Mammary epithelial cell (primary cell): Measurements from ENCODE around the gene RAB11A.

ENCODE experiments used
- EZH2 ChIP-seq: IDR thresholded peaks from 2 replicates; pipeline ENCODE4 v1.6.1; 2012; ENCODE audit warnings: low read length, inconsistent platforms, borderline replicate concordance
- TF ChIP-seq, protein P1 (sequence below), 2 donors: IDR thresholded peaks in 1 of 2; conservative IDR thresholded peaks in 1 of 2; 2 replicates each; pipeline ENCODE4 v1.5.1; 2011 to 2012; ENCODE audit warnings: inconsistent platforms in 2 of 2, low read length in 2 of 2, mild to moderate bottlenecking in 2 of 2, control low read depth in 1 of 2, low read depth in 1 of 2; ENCODE audit not compliant: insufficient read depth in 1 of 2; ENCODE audit errors: extremely low read depth in 1 of 2

DNA sequence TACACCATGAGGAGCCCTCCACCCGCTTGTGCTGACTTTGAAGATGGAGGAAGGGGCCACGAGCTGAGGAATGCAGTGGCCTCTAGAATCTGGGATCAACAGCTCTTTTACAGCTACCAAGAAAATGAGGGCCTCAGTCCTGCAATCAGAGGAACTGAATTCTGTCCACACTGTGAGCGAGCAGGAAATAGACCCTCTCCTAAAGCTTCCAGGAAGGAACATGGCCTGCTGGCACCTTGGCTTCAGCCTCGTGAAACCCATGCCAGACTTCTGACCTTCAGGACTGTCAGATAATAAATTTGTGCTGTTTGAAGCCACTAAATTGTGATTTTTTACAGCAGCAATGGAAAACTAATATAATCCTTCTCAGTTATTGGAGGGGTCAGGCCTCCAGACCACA, 61.9 kb downstream of the RAB11A start:
- TF ChIP-seq, protein P1, sequence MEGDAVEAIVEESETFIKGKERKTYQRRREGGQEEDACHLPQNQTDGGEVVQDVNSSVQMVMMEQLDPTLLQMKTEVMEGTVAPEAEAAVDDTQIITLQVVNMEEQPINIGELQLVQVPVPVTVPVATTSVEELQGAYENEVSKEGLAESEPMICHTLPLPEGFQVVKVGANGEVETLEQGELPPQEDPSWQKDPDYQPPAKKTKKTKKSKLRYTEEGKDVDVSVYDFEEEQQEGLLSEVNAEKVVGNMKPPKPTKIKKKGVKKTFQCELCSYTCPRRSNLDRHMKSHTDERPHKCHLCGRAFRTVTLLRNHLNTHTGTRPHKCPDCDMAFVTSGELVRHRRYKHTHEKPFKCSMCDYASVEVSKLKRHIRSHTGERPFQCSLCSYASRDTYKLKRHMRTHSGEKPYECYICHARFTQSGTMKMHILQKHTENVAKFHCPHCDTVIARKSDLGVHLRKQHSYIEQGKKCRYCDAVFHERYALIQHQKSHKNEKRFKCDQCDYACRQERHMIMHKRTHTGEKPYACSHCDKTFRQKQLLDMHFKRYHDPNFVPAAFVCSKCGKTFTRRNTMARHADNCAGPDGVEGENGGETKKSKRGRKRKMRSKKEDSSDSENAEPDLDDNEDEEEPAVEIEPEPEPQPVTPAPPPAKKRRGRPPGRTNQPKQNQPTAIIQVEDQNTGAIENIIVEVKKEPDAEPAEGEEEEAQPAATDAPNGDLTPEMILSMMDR (conservative IDR thresholded peaks at IDR 0.05 in 1 of 2, IDR thresholded peaks at IDR 0.05 in 1 of 2; ENCODE audit: extremely low read depth in 1 of 2, insufficient read depth in 1 of 2, low read depth in 1 of 2, low read length in 2 of 2) = no peak
- no peak for TF ChIP-seq EZH2
